ENCODE data around the gene PROSER2. TPM values are rescaled to one million over a fixed set of nuclear protein-coding genes. Genes with fewer than 3 reads are reported as not detected.

The PROSER2 gene
- total and polyA plus RNA-seq, 2 experiments from 2014 or later = 0.65 to 1.2 TPM

DNA sequence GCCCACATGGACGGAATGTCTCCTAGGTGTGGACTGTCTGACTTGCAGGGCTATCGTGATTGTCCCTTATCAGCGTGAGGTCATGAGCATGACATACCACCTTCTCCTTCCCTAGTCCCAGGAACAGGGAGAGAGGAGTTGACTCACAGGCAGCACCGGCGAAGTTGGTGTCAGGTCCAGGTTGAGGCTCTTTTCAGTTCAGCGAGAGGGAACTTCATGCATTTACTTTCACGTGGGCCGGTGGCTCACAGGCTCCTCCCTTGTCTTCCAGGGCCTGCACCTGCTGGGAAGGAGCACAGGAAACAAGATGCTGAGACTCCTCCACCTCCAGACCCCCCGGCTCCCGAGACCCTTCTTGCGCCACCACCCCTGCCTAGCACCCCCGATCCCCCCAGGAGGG is 46.1 kb downstream of the PROSER2 start:
- Histone ChIP-seq H3K27ac (no peak overlapping the region), H3K4me1 (ENCODE audit: insufficient read depth) (no peaks in the 10 kb centered on the region), H3K79me2 (ENCODE audit: insufficient read depth) (no peaks in the 10 kb centered on the region), H3K27me3 (replicated peaks; ENCODE audit: insufficient read depth) (peaks cover 5% of the 10 kb centered on the region; the same call in 1 of the 2 replicates), H4K20me1 (ENCODE audit: insufficient read depth) (no peaks in the 10 kb centered on the region), H3K9me3 (ENCODE audit: low read depth) (no peaks in the 10 kb centered on the region), H3K36me3 (ENCODE audit: low read depth) (no peaks in the 10 kb centered on the region), H2AFZ (no peak overlapping the region), H3K9ac (no peak overlapping the region), H3F3A (ENCODE audit: insufficient read depth) (no peaks in the 10 kb centered on the region), H3K4me3 (no peak overlapping the region), H3K9me2 (ENCODE audit: insufficient read depth) (no peaks in the 10 kb centered on the region), H3K4me2 (ENCODE audit: unreplicated experiment) (no peak overlapping the region)
- no peak for DNase-seq
- in situ Hi-C loops (cut with MboI) = no loop called here
- WGBS, 2 experiments (ENCODE audit: low coverage in 1 of 2, low lambda C conversion rate in 2 of 2, missing lambda C conversion rate in 2 of 2) = 80 to 81% methylated on average over 8 to 12 of the region's 12 CpGs
- TF ChIP-seq EZH2phosphoT487 (IDR thresholded peaks at IDR 0.05; ENCODE audit: insufficient read depth, low read depth) (no peak), EZH2 (IDR thresholded peaks at IDR 0.05; ENCODE audit: insufficient read depth, poor library complexity, severe bottlenecking) (no peak)

DNA sequence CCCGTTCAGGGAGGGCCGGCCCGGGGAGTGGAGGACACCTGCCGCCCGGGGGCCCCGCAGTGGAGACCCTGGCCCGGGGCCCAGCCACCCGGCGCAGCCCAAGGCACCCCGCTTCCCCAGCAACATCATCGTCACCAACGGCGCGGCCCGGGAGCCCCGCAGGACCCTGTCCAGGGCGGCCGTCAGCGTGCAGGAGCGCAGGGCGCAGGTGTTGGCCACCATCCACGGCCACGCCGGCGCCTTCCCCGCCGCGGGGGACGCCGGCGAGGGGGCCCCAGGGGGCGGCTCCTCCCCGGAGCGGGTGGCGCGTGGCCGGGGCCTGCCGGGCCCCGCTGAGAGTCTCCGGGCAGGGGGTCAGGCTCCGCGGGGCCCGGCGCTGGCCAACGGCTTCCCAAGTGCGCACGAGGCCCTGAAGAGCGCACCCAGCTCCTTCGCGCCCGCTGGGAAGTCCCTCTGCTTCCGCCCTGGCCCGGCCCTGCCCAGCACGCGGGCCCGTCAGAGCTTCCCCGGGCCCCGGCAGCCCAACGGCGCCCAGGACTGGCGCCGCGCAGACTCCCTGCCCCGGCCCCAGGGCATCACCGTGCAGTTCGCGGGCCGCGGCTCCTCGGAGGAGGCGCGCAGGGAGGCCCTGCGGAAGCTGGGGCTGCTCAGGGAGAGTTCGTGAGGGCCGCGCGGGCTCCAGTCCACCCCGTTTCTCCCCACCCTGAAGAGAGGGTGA is 46.7 kb downstream of the PROSER2 start:
- Histone ChIP-seq H3K4me1 (ENCODE audit: insufficient read depth) (no peaks in the 10 kb centered on the region), H3K27ac (no peak overlapping the region), H3K79me2 (ENCODE audit: insufficient read depth) (no peaks in the 10 kb centered on the region), H3K36me3 (ENCODE audit: low read depth) (no peaks in the 10 kb centered on the region), H3F3A (ENCODE audit: insufficient read depth) (no peaks in the 10 kb centered on the region), H3K4me2 (ENCODE audit: unreplicated experiment) (no peak overlapping the region), H3K9me2 (ENCODE audit: insufficient read depth) (no peaks in the 10 kb centered on the region), H2AFZ (no peak overlapping the region), H3K4me3 (no peak overlapping the region), H4K20me1 (ENCODE audit: insufficient read depth) (no peaks in the 10 kb centered on the region), H3K9ac (no peak overlapping the region), H3K27me3 (replicated peaks; ENCODE audit: insufficient read depth) (peaks cover 5% of the 10 kb centered on the region; the same call in 1 of the 2 replicates), H3K9me3 (ENCODE audit: low read depth) (no peaks in the 10 kb centered on the region)
- DNase-seq = peak; percentile 33
- WGBS, 2 experiments (ENCODE audit: low coverage in 1 of 2, low lambda C conversion rate in 2 of 2, missing lambda C conversion rate in 2 of 2) = 31 to 32% methylated on average over 43 to 72 of the region's 78 CpGs
- in situ Hi-C loops (cut with MboI) = no loop called here
- TF ChIP-seq EZH2phosphoT487 (IDR thresholded peaks at IDR 0.05; ENCODE audit: insufficient read depth, low read depth) = no peak
- no peak for TF ChIP-seq EZH2 (IDR thresholded peaks at IDR 0.05; ENCODE audit: insufficient read depth, poor library complexity, severe bottlenecking)

DNA sequence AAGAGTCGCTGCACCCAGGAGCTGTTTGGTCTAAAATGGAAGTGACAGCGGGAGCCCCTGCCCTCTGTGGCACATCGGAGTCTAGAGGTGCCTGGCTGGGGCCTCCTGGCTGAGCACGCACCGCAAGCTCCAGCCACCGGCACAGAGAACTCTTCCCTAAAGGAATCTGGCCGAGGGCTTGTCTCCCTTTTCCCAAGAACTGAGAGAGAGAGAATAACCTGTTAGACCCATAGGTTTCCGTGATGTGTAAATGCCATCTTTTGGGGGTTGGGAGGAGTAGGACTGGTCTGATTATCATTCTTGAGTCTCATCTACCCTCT is 47.3 kb downstream of the PROSER2 start:
- H3K9ac ChIP-seq = no peak overlapping the region
- no peak overlapping the region for H3K4me3 ChIP-seq
- H3F3A ChIP-seq (ENCODE audit: insufficient read depth) = no peaks in the 10 kb centered on the region
- H3K9me2 ChIP-seq (ENCODE audit: insufficient read depth) = no peaks in the 10 kb centered on the region
- H3K27me3 ChIP-seq (replicated peaks; ENCODE audit: insufficient read depth) = 0 out of 2 replicates have a peak, but pooled peaks cover 5% of the 10 kb centered on the region
- TF ChIP-seq EZH2 (IDR thresholded peaks at IDR 0.05; ENCODE audit: insufficient read depth, poor library complexity, severe bottlenecking) (no peak), EZH2phosphoT487 (IDR thresholded peaks at IDR 0.05; ENCODE audit: insufficient read depth, low read depth) (no peak)
- in situ Hi-C loops (cut with MboI) = no loop called here
- WGBS, 2 experiments (ENCODE audit: low coverage in 1 of 2, low lambda C conversion rate in 2 of 2, missing lambda C conversion rate in 2 of 2) = 76 to 88% methylated on average over 8 of the region's 8 CpGs
- no peak overlapping the region for H3K27ac ChIP-seq
- DNase-seq = no peak
- H3K79me2 ChIP-seq (ENCODE audit: insufficient read depth) = no peaks in the 10 kb centered on the region
- no peaks in the 10 kb centered on the region for H4K20me1 ChIP-seq (ENCODE audit: insufficient read depth)
- no peak overlapping the region for H3K4me2 ChIP-seq (ENCODE audit: unreplicated experiment)
- peaks cover 1% of the 10 kb centered on the region for H3K4me1 ChIP-seq (ENCODE audit: insufficient read depth)
- no peaks in the 10 kb centered on the region for H3K36me3 ChIP-seq (ENCODE audit: low read depth)
- no peak overlapping the region for H2AFZ ChIP-seq
- H3K9me3 ChIP-seq (ENCODE audit: low read depth) = no peaks in the 10 kb centered on the region

DNA sequence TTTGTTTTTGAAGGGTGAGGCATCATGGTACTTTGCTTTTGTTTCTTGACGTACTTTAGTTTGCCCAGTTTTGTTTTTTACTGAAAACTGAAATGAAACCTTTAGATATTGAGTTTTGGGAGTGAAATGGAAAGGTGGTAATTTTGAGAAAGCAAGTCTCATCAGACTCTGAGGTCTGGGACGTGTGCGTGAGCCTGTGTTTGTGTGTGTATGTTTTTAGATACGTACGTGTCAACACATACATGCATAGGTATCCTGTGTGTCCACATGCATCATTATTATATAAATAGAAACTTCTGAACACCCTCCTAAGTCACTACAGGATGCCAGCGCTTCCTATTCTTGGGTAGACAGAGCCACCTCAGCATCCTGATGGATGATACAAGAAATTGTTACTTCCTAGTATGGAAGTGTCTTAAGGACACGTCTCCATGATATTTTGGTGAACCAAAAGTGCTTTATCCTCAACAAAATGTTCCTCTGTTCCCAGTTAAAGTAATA is 47.8 kb downstream of the PROSER2 start:
- Histone ChIP-seq H4K20me1 (ENCODE audit: insufficient read depth) (no peaks in the 10 kb centered on the region), H3K4me3 (no peak overlapping the region), H3K4me1 (ENCODE audit: insufficient read depth) (peaks cover 7% of the 10 kb centered on the region), H2AFZ (no peak overlapping the region), H3K4me2 (ENCODE audit: unreplicated experiment) (no peak overlapping the region), H3K79me2 (ENCODE audit: insufficient read depth) (no peaks in the 10 kb centered on the region), H3K9me3 (ENCODE audit: low read depth) (no peaks in the 10 kb centered on the region), H3K9me2 (ENCODE audit: insufficient read depth) (no peaks in the 10 kb centered on the region), H3K36me3 (ENCODE audit: low read depth) (no peaks in the 10 kb centered on the region), H3K9ac (no peak overlapping the region), H3K27ac (no peak overlapping the region), H3F3A (ENCODE audit: insufficient read depth) (no peaks in the 10 kb centered on the region), H3K27me3 (replicated peaks; ENCODE audit: insufficient read depth) (0 out of 2 replicates have a peak, but pooled peaks cover 5% of the 10 kb centered on the region)
- 93 to 95% methylated on average over 7 of the region's 7 CpGs for WGBS, 2 experiments (ENCODE audit: low coverage in 1 of 2, low lambda C conversion rate in 2 of 2, missing lambda C conversion rate in 2 of 2)
- no peak for DNase-seq
- in situ Hi-C loops (cut with MboI) = no loop called here
- TF ChIP-seq EZH2 (IDR thresholded peaks at IDR 0.05; ENCODE audit: insufficient read depth, poor library complexity, severe bottlenecking) (no peak), EZH2phosphoT487 (IDR thresholded peaks at IDR 0.05; ENCODE audit: insufficient read depth, low read depth) (no peak)

Data from GM23248 (cell line).